GM23248 (cell line): ENCODE measurements around the gene LPCAT2.

Source experiments
- EZH2 ChIP-seq: fragments of 200-600 bp; sonication (generic); IDR thresholded peaks from 2 replicates; pipeline ENCODE4 v1.6.1; 2018; ENCODE audit warnings: antibody characterized with exemption, mild to moderate bottlenecking; ENCODE audit not compliant: insufficient read depth, poor library complexity, severe bottlenecking
- EZH2phosphoT487 ChIP-seq: fragments of 200-600 bp; sonication (generic); IDR thresholded peaks from 2 replicates; pipeline ENCODE4 v1.6.1; 2018; ENCODE audit warnings: antibody characterized with exemption, moderate library complexity, mild to moderate bottlenecking, low read depth; ENCODE audit not compliant: insufficient read depth

- TF ChIP-seq EZH2, result no peak
- TF ChIP-seq EZH2phosphoT487, result no peak
These were observed 38.9 kb upstream of the LPCAT2 start for GRCh38 chr16:55469821-55470532.
